GM23338 (cell line): Measurements from ENCODE around the gene IGF2. TPM values are rescaled to one million over a fixed set of nuclear protein-coding genes. Genes with fewer than 3 reads are reported as not detected.

Experiments used
- ATAC-seq: fragments of 200-7000 bp; cut with Tn5 transposase; 3 replicates; pipeline ENCODE4 v1.9.1; 2020
- DNase-seq: peaks from one replicate; pipeline ENCODE4 v3.0.0-alpha.2; 2015; ENCODE audit warnings: low spot score
- H2AFZ ChIP-seq: fragments of 200-600 bp; sonication (generic); 2 replicates; pipeline ENCODE4 v1.8.0; 2016; ENCODE audit warnings: antibody characterized with exemption, mild to moderate bottlenecking, moderate library complexity
- H3F3A ChIP-seq: fragments of 200-600 bp; sonication (generic); replicated peaks from 2 replicates; pipeline ENCODE4 v1.8.0; 2017; ENCODE audit warnings: antibody characterized with exemption, mixed run types, low read depth
- H3K27ac ChIP-seq: fragments of 200-600 bp; sonication (generic); 2 replicates; pipeline ENCODE4 v1.6.1; 2016; ENCODE audit warnings: low read depth
- H3K27me3 ChIP-seq: fragments of 200-600 bp; sonication (generic); 2 replicates; pipeline ENCODE4 v1.8.0; 2016; ENCODE audit warnings: mild to moderate bottlenecking, mixed run types, moderate library complexity; ENCODE audit not compliant: insufficient read depth
- H3K36me3 ChIP-seq: fragments of 200-600 bp; sonication (generic); 2 replicates; pipeline ENCODE4 v1.8.0; 2016; ENCODE audit warnings: mild to moderate bottlenecking; ENCODE audit not compliant: insufficient read depth
- H3K4me1 ChIP-seq: fragments of 200-600 bp; sonication (generic); 2 replicates; pipeline ENCODE4 v1.8.0; 2016; ENCODE audit warnings: mild to moderate bottlenecking, moderate library complexity; ENCODE audit not compliant: insufficient read depth
- H3K4me2 ChIP-seq: fragments of 200-600 bp; sonication (generic); 2 replicates; pipeline ENCODE4 v1.7.1; 2017; ENCODE audit warnings: mixed run types
- H3K4me3 ChIP-seq: fragments of 200-600 bp; sonication (generic); 2 replicates; pipeline ENCODE4 v1.6.1; 2016; ENCODE audit warnings: mixed run types
- H3K79me2 ChIP-seq: fragments of 200-600 bp; sonication (generic); replicated peaks from 2 replicates; pipeline ENCODE4 v1.8.0; 2017; ENCODE audit warnings: mild to moderate bottlenecking; ENCODE audit not compliant: insufficient read depth
- H3K9me2 ChIP-seq: fragments of 200-600 bp; sonication (generic); 2 replicates; pipeline ENCODE4 v1.8.0; 2017; ENCODE audit not compliant: insufficient read depth
- H4K20me1 ChIP-seq: fragments of 200-600 bp; sonication (generic); replicated peaks from 2 replicates; pipeline ENCODE4 v1.8.0; 2017; ENCODE audit warnings: mild to moderate bottlenecking; ENCODE audit not compliant: insufficient read depth
- H3K27ac Mint-ChIP-seq: 2 replicates; pipeline ENCODE4 v1.8.0; 2020; ENCODE audit warnings: inconsistent platforms, mild to moderate bottlenecking, moderate library complexity, mixed read lengths
- H3K27me3 Mint-ChIP-seq: 3 replicates; pipeline ENCODE4 v1.8.0; 2022; ENCODE audit warnings: low read depth, mild to moderate bottlenecking, moderate library complexity, mixed read lengths, inconsistent platforms; ENCODE audit not compliant: insufficient read depth, poor library complexity
- H3K36me3 Mint-ChIP-seq: 3 replicates; pipeline ENCODE4 v1.8.0; 2021; ENCODE audit warnings: low read depth, mild to moderate bottlenecking, inconsistent platforms, moderate library complexity, mixed read lengths
- H3K4me1 Mint-ChIP-seq: 3 replicates; pipeline ENCODE4 v1.8.0; 2020; ENCODE audit warnings: mild to moderate bottlenecking, inconsistent platforms, mixed read lengths
- H3K4me3 Mint-ChIP-seq: 3 replicates; pipeline ENCODE4 v1.8.0; 2021; ENCODE audit warnings: moderate library complexity, mild to moderate bottlenecking, inconsistent platforms, mixed read lengths
- H3K9me3 Mint-ChIP-seq: 3 replicates; pipeline ENCODE4 v1.8.0; 2020; ENCODE audit warnings: moderate library complexity, mild to moderate bottlenecking, inconsistent platforms, mixed read lengths
- CREB1 ChIP-seq: fragments of 250-450 bp; sonication (Bioruptor Pico); IDR thresholded peaks from 2 replicates; pipeline ENCODE4 v1.5.0; 2020; ENCODE audit warnings: low read depth, mild to moderate bottlenecking, moderate library complexity
- ETS1 ChIP-seq: IDR thresholded peaks from 2 replicates; pipeline ENCODE4 v1.6.1; 2016; ENCODE audit warnings: antibody characterized with exemption
- EZH2 ChIP-seq: fragments of 200-600 bp; sonication (generic); IDR thresholded peaks from one replicate; pipeline ENCODE4 v1.8.0; 2017; ENCODE audit warnings: antibody characterized with exemption, mild to moderate bottlenecking, low read depth; ENCODE audit not compliant: unreplicated experiment
- EZH2phosphoT487 ChIP-seq: fragments of 200-600 bp; sonication (generic); IDR thresholded peaks from one replicate; pipeline ENCODE4 v1.8.1; 2018; ENCODE audit warnings: antibody characterized with exemption; ENCODE audit not compliant: unreplicated experiment
- JUNB ChIP-seq: IDR thresholded peaks from one replicate; pipeline ENCODE4 v1.6.1; 2016; ENCODE audit warnings: antibody characterized with exemption; ENCODE audit not compliant: unreplicated experiment
- NANOG ChIP-seq: IDR thresholded peaks from 2 replicates; pipeline ENCODE4 v1.6.1; 2016; ENCODE audit warnings: antibody characterized with exemption, borderline replicate concordance
- POLR2AphosphoS5 ChIP-seq: IDR thresholded peaks from 2 replicates; pipeline ENCODE4 v1.6.1; 2016; ENCODE audit warnings: antibody characterized with exemption, low read depth
- ZNF114 ChIP-seq: fragments of 250-450 bp; sonication (Bioruptor Pico); IDR thresholded peaks from 2 replicates; pipeline ENCODE4 v1.5.0; 2020; ENCODE audit warnings: mild to moderate bottlenecking, moderate library complexity
- ZNF331 ChIP-seq: fragments of 250-450 bp; sonication (Bioruptor Pico); IDR thresholded peaks from 2 replicates; pipeline ENCODE4 v1.5.0; 2020; ENCODE audit warnings: low read depth, mild to moderate bottlenecking, moderate library complexity
- ZNF462 ChIP-seq: fragments of 250-450 bp; sonication (Bioruptor Pico); IDR thresholded peaks from 2 replicates; pipeline ENCODE4 v1.5.0; 2020; ENCODE audit warnings: mild to moderate bottlenecking, moderate library complexity
- polyA plus RNA-seq: library from polyadenylated mRNA; unstranded; fragments of >200 nt; fragmentation: Nextera tagmentation; extraction: Ambion mirVana; gene quantifications from 2 replicates; pipeline ENCODE4 v1.2.1, GENCODE V29; 2016
- total RNA-seq: library from RNA; depleted of rRNA; stranded (reverse); fragments of >200 nt; shearing (Covaris generic); gene quantifications from 2 replicates; pipeline ENCODE4 v1.2.3, GENCODE V29; 2014
- TF ChIP-seq, protein P1 (sequence below): IDR thresholded peaks from one replicate; pipeline ENCODE4 v1.6.1; 2018; ENCODE audit warnings: antibody characterized with exemption; ENCODE audit not compliant: unreplicated experiment

Gene IGF2
- total and polyA plus RNA-seq, 2 experiments from 2014 or later: 1.4 to 4.0 TPM

DNA sequence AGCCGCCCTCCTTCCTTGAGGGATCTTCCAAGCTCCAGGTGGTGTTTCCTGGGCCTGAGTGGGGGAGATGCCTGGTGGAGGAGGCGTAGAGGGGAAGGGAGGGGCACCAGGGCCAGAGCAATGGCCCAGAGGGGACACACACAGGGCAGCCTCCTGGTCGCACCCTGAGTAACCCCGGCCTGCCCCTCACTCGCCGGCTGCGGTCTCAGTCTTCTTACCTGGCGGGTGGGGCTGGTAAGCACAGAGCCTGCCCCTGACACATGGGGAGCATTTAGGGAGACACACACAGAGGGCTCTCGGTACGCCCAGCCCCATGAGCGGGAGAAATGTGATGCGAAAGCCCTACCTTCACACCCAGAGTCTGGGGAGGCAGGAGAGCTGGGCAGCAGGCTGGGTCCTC, 23.9 kb downstream of the IGF2 start:
- no peak overlapping the region for H3K4me3 Mint-ChIP-seq
- no peaks in the 10 kb centered on the region for H3K4me1 ChIP-seq
- H3K36me3 Mint-ChIP-seq: peaks cover 11% of the 10 kb centered on the region
- no peak overlapping the region for H3K4me2 ChIP-seq
- H3K27me3 ChIP-seq: no peaks in the 10 kb centered on the region
- no peaks in the 10 kb centered on the region for H3K79me2 ChIP-seq
- ATAC-seq: no peak
- no peak overlapping the region for H3K27ac ChIP-seq
- H3K9me3 Mint-ChIP-seq: peaks cover 22% of the 10 kb centered on the region
- no peak for TF ChIP-seq JUNB
- no peak for TF ChIP-seq POLR2AphosphoS5
- TF ChIP-seq EZH2: no peak
- TF ChIP-seq ETS1: no peak
- TF ChIP-seq ZNF114 (CRISPR knock-in tag): no peak
- TF ChIP-seq ZNF331 (CRISPR knock-in tag): no peak
- TF ChIP-seq CREB1 (CRISPR knock-in tag): no peak
- TF ChIP-seq NANOG: no peak
- TF ChIP-seq EZH2phosphoT487: no peak
- TF ChIP-seq ZNF462 (CRISPR knock-in tag): no peak
- TF ChIP-seq, protein P1, sequence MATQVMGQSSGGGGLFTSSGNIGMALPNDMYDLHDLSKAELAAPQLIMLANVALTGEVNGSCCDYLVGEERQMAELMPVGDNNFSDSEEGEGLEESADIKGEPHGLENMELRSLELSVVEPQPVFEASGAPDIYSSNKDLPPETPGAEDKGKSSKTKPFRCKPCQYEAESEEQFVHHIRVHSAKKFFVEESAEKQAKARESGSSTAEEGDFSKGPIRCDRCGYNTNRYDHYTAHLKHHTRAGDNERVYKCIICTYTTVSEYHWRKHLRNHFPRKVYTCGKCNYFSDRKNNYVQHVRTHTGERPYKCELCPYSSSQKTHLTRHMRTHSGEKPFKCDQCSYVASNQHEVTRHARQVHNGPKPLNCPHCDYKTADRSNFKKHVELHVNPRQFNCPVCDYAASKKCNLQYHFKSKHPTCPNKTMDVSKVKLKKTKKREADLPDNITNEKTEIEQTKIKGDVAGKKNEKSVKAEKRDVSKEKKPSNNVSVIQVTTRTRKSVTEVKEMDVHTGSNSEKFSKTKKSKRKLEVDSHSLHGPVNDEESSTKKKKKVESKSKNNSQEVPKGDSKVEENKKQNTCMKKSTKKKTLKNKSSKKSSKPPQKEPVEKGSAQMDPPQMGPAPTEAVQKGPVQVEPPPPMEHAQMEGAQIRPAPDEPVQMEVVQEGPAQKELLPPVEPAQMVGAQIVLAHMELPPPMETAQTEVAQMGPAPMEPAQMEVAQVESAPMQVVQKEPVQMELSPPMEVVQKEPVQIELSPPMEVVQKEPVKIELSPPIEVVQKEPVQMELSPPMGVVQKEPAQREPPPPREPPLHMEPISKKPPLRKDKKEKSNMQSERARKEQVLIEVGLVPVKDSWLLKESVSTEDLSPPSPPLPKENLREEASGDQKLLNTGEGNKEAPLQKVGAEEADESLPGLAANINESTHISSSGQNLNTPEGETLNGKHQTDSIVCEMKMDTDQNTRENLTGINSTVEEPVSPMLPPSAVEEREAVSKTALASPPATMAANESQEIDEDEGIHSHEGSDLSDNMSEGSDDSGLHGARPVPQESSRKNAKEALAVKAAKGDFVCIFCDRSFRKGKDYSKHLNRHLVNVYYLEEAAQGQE: no peak
- H2AFZ ChIP-seq: no peak overlapping the region
- no peaks in the 10 kb centered on the region for H3K9me2 ChIP-seq
- no peak for DNase-seq
- no peaks in the 10 kb centered on the region for H3F3A ChIP-seq
- H3K4me3 ChIP-seq: no peak overlapping the region
- peaks cover 4% of the 10 kb centered on the region; the same call in 1 of the 3 replicates for H3K4me1 Mint-ChIP-seq
- H4K20me1 ChIP-seq: no peaks in the 10 kb centered on the region
- H3K27ac Mint-ChIP-seq: no peak overlapping the region
- peaks cover 11% of the 10 kb centered on the region for H3K27me3 Mint-ChIP-seq
- no peaks in the 10 kb centered on the region for H3K36me3 ChIP-seq
